Type B pancreatic cell (in vitro differentiated cells): ENCODE data around the gene DDX21. TPM values are rescaled to one million over a fixed set of nuclear protein-coding genes. Genes with fewer than 3 reads are reported as not detected.

ENCODE experiments used
- DNase-seq: peaks from one replicate; pipeline ENCODE4 v3.0.0; 2021; ENCODE audit warnings: mixed read lengths; ENCODE audit not compliant: unreplicated experiment; ENCODE audit errors: extremely low spot score
- H3K27ac Mint-ChIP-seq: 2 replicates; pipeline ENCODE4 v1.8.0; 2021; ENCODE audit warnings: mild to moderate bottlenecking, mixed read lengths
- H3K27me3 Mint-ChIP-seq: 2 replicates; pipeline ENCODE4 v1.8.0; 2021; ENCODE audit warnings: mixed read lengths
- H3K36me3 Mint-ChIP-seq: 2 replicates; pipeline ENCODE4 v1.8.0; 2021; ENCODE audit warnings: mixed read lengths
- H3K4me1 Mint-ChIP-seq: one replicate; pipeline ENCODE4 v1.8.0; 2021; ENCODE audit warnings: mixed read lengths; ENCODE audit not compliant: unreplicated experiment
- H3K4me3 Mint-ChIP-seq: 2 replicates; pipeline ENCODE4 v1.8.0; 2021; ENCODE audit warnings: mild to moderate bottlenecking, mixed read lengths
- H3K9me3 Mint-ChIP-seq: 2 replicates; pipeline ENCODE4 v1.8.0; 2021; ENCODE audit warnings: mixed read lengths
- total RNA-seq: library from RNA; stranded (reverse); gene quantifications from 2 replicates; pipeline ENCODE4 v1.2.1, GENCODE V29; 2021; ENCODE audit warnings: low replicate concordance
- TF ChIP-seq, protein P1 (sequence below): fragments of 200-600 bp; sonication (generic); conservative IDR thresholded peaks from 2 replicates; pipeline ENCODE4 v1.5.0; 2021; ENCODE audit warnings: antibody characterized with exemption, mild to moderate bottlenecking

The DDX21 gene
- total RNA-seq, 1 donor from 2014 or later: 53.2 TPM

DNA sequence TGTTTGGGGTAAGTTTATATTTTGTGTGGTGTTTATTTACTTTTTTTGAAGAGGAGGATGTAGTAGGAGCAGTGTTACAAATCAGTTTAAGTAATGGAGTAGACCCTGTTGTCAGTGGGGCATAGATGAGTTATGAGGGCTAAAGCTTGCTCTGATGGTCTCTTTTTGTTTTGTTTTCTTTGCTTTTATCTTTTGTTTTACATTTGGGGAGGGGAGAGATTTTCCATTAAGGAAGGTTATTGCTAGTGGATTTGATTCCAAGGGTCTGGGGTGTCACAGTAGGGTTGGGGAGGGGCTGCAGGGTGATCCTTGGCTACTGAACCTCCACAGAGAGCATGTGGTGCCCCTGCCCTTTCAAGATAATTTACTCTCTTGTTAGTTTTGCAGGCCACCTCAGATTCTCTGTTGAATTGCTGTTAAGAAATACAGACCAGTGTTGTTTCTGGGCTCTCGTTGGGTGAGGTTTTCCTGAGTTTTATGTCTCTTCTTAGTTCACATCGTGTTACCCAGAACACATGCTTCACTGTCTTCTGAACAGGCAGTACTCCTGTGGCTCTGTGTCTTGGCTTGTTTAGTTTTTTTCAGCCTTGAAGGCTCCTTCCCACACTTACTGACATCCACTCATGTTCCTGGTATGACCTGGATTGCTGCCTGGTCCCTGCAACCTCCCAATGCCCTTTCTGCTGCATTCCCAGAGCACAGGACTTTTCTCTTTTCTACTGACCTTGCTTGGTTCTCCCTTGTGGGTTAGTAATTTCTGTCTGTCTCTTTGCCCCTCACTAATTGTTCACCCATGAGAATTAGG is 36.9 kb downstream of the DDX21 start:
- no peak for DNase-seq
- Mint-ChIP-seq H3K27me3 (no peaks in the 10 kb centered on the region), H3K4me1 (peaks cover 22% of the 10 kb centered on the region), H3K36me3 (peaks cover 3% of the 10 kb centered on the region), H3K9me3 (no peaks in the 10 kb centered on the region), H3K4me3 (peak overlapping the region; percentile 14), H3K27ac (no peak overlapping the region)
- TF ChIP-seq, protein P1, sequence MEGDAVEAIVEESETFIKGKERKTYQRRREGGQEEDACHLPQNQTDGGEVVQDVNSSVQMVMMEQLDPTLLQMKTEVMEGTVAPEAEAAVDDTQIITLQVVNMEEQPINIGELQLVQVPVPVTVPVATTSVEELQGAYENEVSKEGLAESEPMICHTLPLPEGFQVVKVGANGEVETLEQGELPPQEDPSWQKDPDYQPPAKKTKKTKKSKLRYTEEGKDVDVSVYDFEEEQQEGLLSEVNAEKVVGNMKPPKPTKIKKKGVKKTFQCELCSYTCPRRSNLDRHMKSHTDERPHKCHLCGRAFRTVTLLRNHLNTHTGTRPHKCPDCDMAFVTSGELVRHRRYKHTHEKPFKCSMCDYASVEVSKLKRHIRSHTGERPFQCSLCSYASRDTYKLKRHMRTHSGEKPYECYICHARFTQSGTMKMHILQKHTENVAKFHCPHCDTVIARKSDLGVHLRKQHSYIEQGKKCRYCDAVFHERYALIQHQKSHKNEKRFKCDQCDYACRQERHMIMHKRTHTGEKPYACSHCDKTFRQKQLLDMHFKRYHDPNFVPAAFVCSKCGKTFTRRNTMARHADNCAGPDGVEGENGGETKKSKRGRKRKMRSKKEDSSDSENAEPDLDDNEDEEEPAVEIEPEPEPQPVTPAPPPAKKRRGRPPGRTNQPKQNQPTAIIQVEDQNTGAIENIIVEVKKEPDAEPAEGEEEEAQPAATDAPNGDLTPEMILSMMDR: no peak

DNA sequence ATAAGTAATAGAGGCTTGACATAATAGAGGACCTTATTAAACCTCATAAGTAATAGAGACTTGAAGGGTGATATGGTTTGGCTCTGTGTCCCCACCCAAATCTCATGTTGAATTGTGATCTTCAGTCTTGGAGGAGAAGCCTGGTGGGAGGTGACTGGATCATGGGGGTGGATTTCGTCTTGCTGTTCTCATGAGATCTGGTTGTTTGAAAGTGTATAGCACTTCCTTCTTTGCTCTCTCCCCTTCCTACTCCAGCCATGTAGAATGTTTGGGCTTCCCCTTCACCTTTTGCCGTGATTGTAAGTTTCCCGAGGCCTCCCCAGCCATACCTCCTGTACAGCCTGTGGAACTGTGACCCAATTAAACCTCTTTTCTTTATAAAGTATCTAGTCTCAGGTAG is 41.2 kb downstream of the DDX21 start:
- no peak for DNase-seq
- Mint-ChIP-seq H3K27ac (no peak overlapping the region), H3K4me1 (peaks cover 11% of the 10 kb centered on the region), H3K27me3 (no peaks in the 10 kb centered on the region), H3K4me3 (no peak overlapping the region), H3K36me3 (no peaks in the 10 kb centered on the region), H3K9me3 (no peaks in the 10 kb centered on the region)
- TF ChIP-seq, protein P1: no peak

- H3K4me3 Mint-ChIP-seq: no peak overlapping the region
- no peaks in the 10 kb centered on the region for H3K9me3 Mint-ChIP-seq
- no peaks in the 10 kb centered on the region for H3K27me3 Mint-ChIP-seq
- H3K36me3 Mint-ChIP-seq: peaks cover 4% of the 10 kb centered on the region
- H3K4me1 Mint-ChIP-seq: no peaks in the 10 kb centered on the region
- no peak overlapping the region for H3K27ac Mint-ChIP-seq
- TF ChIP-seq, protein P1: peak; percentile 51
- no peak for DNase-seq
Observed at GRCh38 chr10:69004821-69005220, 48.9 kb downstream of the DDX21 start.

DNA sequence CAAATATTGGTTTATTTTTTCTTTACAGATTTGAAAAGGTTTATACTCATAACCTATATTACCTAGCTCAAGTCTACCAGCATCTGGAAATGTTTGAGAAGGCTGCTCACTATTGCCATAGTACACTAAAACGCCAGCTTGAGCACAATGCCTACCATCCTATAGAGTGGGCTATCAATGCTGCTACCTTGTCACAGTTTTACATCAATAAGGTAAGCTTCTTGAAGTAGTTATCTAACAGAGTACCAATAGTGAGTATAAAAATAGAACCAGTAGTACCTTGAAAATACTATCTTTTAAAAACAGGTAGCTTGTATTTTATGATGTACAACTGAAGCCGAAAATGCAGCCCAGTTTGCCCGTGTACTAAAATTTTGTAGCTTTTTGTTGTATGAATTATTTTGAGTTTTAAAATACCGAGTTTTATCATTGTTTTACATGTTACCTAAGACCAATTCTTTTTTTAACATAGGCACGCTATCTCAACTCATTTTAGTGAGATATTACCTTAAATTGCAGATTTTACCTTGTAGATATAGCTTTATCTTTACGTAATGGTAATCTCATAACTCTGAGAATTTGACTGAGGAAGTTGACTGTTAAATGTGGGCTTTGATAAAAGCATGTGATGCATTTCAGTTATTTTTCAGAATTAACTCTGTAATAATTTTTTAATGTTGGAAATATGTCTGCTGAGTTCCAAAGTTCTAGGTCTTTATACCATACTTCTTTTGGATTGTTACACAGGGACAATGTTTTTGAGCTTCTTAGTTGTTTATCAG is 49.9 kb downstream of the DDX21 start:
- DNase-seq: no peak
- Mint-ChIP-seq H3K27me3 (no peaks in the 10 kb centered on the region), H3K27ac (no peak overlapping the region), H3K4me1 (no peaks in the 10 kb centered on the region), H3K4me3 (no peak overlapping the region), H3K36me3 (peaks cover 8% of the 10 kb centered on the region), H3K9me3 (no peaks in the 10 kb centered on the region)
- TF ChIP-seq, protein P1: no peak

DNA sequence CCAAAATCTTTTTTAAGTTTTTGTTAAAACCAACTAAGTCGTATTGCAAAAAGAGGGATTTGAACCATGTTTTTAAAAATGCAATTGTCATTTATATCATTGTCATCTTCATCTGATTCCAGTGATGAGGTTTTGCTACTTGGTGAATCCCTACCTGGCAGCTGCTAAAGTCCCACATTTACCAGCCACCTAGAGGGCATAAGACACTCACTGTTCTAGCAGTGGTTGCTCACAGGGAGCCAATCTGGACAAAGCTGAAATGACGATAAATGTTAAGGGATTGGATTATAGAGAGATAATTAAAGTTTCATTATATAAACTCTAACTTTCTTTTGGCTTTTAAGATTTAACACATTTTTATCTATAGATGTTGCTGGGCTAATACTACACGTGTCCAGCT is 51.3 kb downstream of the DDX21 start:
- Mint-ChIP-seq H3K27me3 (no peaks in the 10 kb centered on the region), H3K4me3 (no peak overlapping the region), H3K4me1 (no peaks in the 10 kb centered on the region), H3K9me3 (no peaks in the 10 kb centered on the region), H3K27ac (no peak overlapping the region), H3K36me3 (peaks cover 13% of the 10 kb centered on the region)
- TF ChIP-seq, protein P1: no peak
- no peak for DNase-seq
